SK-N-MC (cell line): ENCODE measurements around the gene C13orf46.

ENCODE experiments used
- DNase-seq: peaks from one replicate; pipeline ENCODE4 v3.0.0-alpha.2; 2011; ENCODE audit warnings: low read depth, low spot score
- H3K27ac ChIP-seq: fragments of 200-600 bp; sonication (generic); 2 replicates; pipeline ENCODE4 v1.5.1; 2016; ENCODE audit warnings: mixed run types
- H3K36me3 ChIP-seq: fragments of 200-600 bp; sonication (generic); 2 replicates; pipeline ENCODE4 v1.6.1; 2017; ENCODE audit warnings: antibody characterized with exemption, low read length, mixed read lengths; ENCODE audit not compliant: insufficient read depth
- H3K4me3 ChIP-seq: fragments of 200-600 bp; sonication (generic); 2 replicates; pipeline ENCODE4 v1.5.1; 2016
- H3K9ac ChIP-seq: fragments of 200-600 bp; sonication (generic); 2 replicates; pipeline ENCODE4 v1.8.0; 2017; ENCODE audit warnings: mixed run types, mixed read lengths; ENCODE audit not compliant: insufficient read length
- H3K9me3 ChIP-seq: fragments of 200-600 bp; sonication (generic); 2 replicates; pipeline ENCODE4 v1.6.1; 2017; ENCODE audit warnings: low read depth, mild to moderate bottlenecking, antibody characterized with exemption, low read length, moderate library complexity, mixed read lengths
- EZH2 ChIP-seq: fragments of 200-600 bp; sonication (generic); IDR thresholded peaks from one replicate; pipeline ENCODE4 v1.6.1; 2017; ENCODE audit warnings: antibody characterized with exemption
- FOXP2 ChIP-seq: optimal IDR thresholded peaks from 2 replicates; pipeline ENCODE3; 2011; ENCODE audit warnings: mild to moderate bottlenecking, moderate library complexity; ENCODE audit not compliant: insufficient read depth; ENCODE audit errors: extremely low read length, control extremely low read depth
- POLR2AphosphoS5 ChIP-seq: IDR thresholded peaks from 2 replicates; pipeline ENCODE4 v1.6.1; 2012; ENCODE audit warnings: mild to moderate bottlenecking, low read depth, low read length, borderline replicate concordance

C13orf46 gene

GRCh38 chr13:114012141-114012540 is 38.3 kb upstream of the C13orf46 start:
- no peaks in the 10 kb centered on the region for H3K9me3 ChIP-seq
- no peaks in the 10 kb centered on the region for H3K36me3 ChIP-seq
- H3K27ac ChIP-seq: no peak overlapping the region
- no peak for DNase-seq
- no peak for TF ChIP-seq FOXP2
- no peak for TF ChIP-seq EZH2
- no peak for TF ChIP-seq POLR2AphosphoS5
- no peak overlapping the region for H3K4me3 ChIP-seq
- no peak overlapping the region for H3K9ac ChIP-seq

GRCh38 chr13:114011226-114011625 is 37.4 kb upstream of the C13orf46 start:
- Histone ChIP-seq H3K9me3 (no peaks in the 10 kb centered on the region), H3K4me3 (no peak overlapping the region), H3K9ac (no peak overlapping the region), H3K36me3 (no peaks in the 10 kb centered on the region), H3K27ac (no peak overlapping the region)
- no peak for DNase-seq
- TF ChIP-seq EZH2: no peak

GRCh38 chr13:114010401-114011101 is 36.7 kb upstream of the C13orf46 start:
- no peak overlapping the region for H3K9ac ChIP-seq
- no peaks in the 10 kb centered on the region for H3K36me3 ChIP-seq
- no peak overlapping the region for H3K4me3 ChIP-seq
- no peak for TF ChIP-seq FOXP2
- no peak for TF ChIP-seq POLR2AphosphoS5
- no peak for TF ChIP-seq EZH2
- DNase-seq: no peak
- no peaks in the 10 kb centered on the region for H3K9me3 ChIP-seq
- H3K27ac ChIP-seq: no peak overlapping the region

- DNase-seq: no peak
- no peaks in the 10 kb centered on the region for H3K36me3 ChIP-seq
- H3K9me3 ChIP-seq: no peaks in the 10 kb centered on the region
- TF ChIP-seq FOXP2: no peak
- TF ChIP-seq POLR2AphosphoS5: no peak
- TF ChIP-seq EZH2: no peak
- no peak overlapping the region for H3K4me3 ChIP-seq
- no peak overlapping the region for H3K27ac ChIP-seq
- no peak overlapping the region for H3K9ac ChIP-seq
These were observed 35.9 kb upstream of the C13orf46 start for GRCh38 chr13:114009590-114010400.

GRCh38 chr13:114008964-114009589 is 35.2 kb upstream of the C13orf46 start:
- Histone ChIP-seq H3K27ac (no peak overlapping the region), H3K36me3 (no peaks in the 10 kb centered on the region), H3K9ac (no peak overlapping the region), H3K9me3 (no peaks in the 10 kb centered on the region), H3K4me3 (no peak overlapping the region)
- TF ChIP-seq FOXP2 (no peak), POLR2AphosphoS5 (no peak), EZH2 (no peak)
- DNase-seq: no peak

- H3K36me3 ChIP-seq: no peaks in the 10 kb centered on the region
- no peak for DNase-seq
- H3K4me3 ChIP-seq: no peak overlapping the region
- H3K9ac ChIP-seq: no peak overlapping the region
- no peak overlapping the region for H3K27ac ChIP-seq
- TF ChIP-seq POLR2AphosphoS5 (no peak), EZH2 (no peak), FOXP2 (no peak)
- no peaks in the 10 kb centered on the region for H3K9me3 ChIP-seq
These were observed 33.7 kb upstream of the C13orf46 start for GRCh38 chr13:114007566-114007965.

- H3K27ac ChIP-seq: no peak overlapping the region
- no peak overlapping the region for H3K9ac ChIP-seq
- H3K36me3 ChIP-seq: no peaks in the 10 kb centered on the region
- H3K9me3 ChIP-seq: no peaks in the 10 kb centered on the region
- DNase-seq: no peak
- no peak overlapping the region for H3K4me3 ChIP-seq
- TF ChIP-seq POLR2AphosphoS5: no peak
- no peak for TF ChIP-seq EZH2
These were observed 31.4 kb upstream of the C13orf46 start for GRCh38 chr13:114005206-114005724.

- Histone ChIP-seq H3K9ac (no peak overlapping the region), H3K9me3 (no peaks in the 10 kb centered on the region), H3K4me3 (no peak overlapping the region), H3K27ac (no peak overlapping the region), H3K36me3 (no peaks in the 10 kb centered on the region)
- DNase-seq: no peak
- no peak for TF ChIP-seq POLR2AphosphoS5
- TF ChIP-seq FOXP2: no peak
- TF ChIP-seq EZH2: no peak
These were observed 30.7 kb upstream of the C13orf46 start for GRCh38 chr13:114004420-114005205.
